HepG2 (cell line): Measurements from ENCODE around the gene FAM111A. TPM values are rescaled to one million over a fixed set of nuclear protein-coding genes. Genes with fewer than 3 reads are reported as not detected.

Source experiments
- BRCA1 ChIP-seq: sonication (generic); formaldehyde crosslinking; IDR thresholded peaks from 2 replicates; pipeline ENCODE4 v1.4.0; 2020; ENCODE audit warnings: missing genetic modification reagents
- DR1 ChIP-seq: sonication (generic); formaldehyde crosslinking; IDR thresholded peaks from 2 replicates; pipeline ENCODE4 v1.8.0; 2021; ENCODE audit warnings: mild to moderate bottlenecking, missing genetic modification reagents, inconsistent platforms
- FOXC1 ChIP-seq: sonication (generic); formaldehyde crosslinking; IDR thresholded peaks from 2 replicates; pipeline ENCODE4 v1.8.0; 2022; ENCODE audit warnings: mild to moderate bottlenecking, missing genetic modification reagents, borderline replicate concordance
- POLR2AphosphoS5 ChIP-seq: IDR thresholded peaks from 2 replicates; pipeline ENCODE4 v1.6.1; 2012; ENCODE audit warnings: low read depth, low read length
- RAD51 ChIP-seq: fragments of 450-650 bp; IDR thresholded peaks from 2 replicates; pipeline ENCODE4 v1.6.1; 2016; ENCODE audit warnings: borderline replicate concordance
- SIX4 ChIP-seq: sonication (generic); formaldehyde crosslinking; IDR thresholded peaks from 2 replicates; pipeline ENCODE4 v1.4.0; 2020; ENCODE audit warnings: missing genetic modification reagents
- TAF1 ChIP-seq: sonication (generic); formaldehyde crosslinking; IDR thresholded peaks from 2 replicates; pipeline ENCODE4 v1.4.0; 2020; ENCODE audit warnings: missing genetic modification reagents
- ZNF264 ChIP-seq: sonication (generic); formaldehyde crosslinking; IDR thresholded peaks from 2 replicates; pipeline ENCODE4 v1.4.0; 2020; ENCODE audit warnings: missing genetic modification reagents
- ZNF609 ChIP-seq: sonication (generic); formaldehyde crosslinking; IDR thresholded peaks from 2 replicates; pipeline ENCODE4 v1.4.0; 2020; ENCODE audit warnings: mild to moderate bottlenecking, missing genetic modification reagents, borderline replicate concordance
- ZNF616 ChIP-seq: sonication (generic); formaldehyde crosslinking; IDR thresholded peaks from 2 replicates; pipeline ENCODE4 v1.5.0; 2020; ENCODE audit warnings: low read depth, mild to moderate bottlenecking, missing genetic modification reagents
- ZNF792 ChIP-seq: IDR thresholded peaks from 2 replicates; pipeline ENCODE4 v1.6.1; 2016
- polyA plus RNA-seq, 8 experiments: library from polyadenylated mRNA; depleted of rRNA in 3 of 8; stranded (reverse) in 7 of 8; unstranded in 1 of 8; fragments of >200 nt; fragmentation: Illumina TruSeq in 4 of 8; extraction: Trizol in 4 of 8; gene quantifications; 2 replicates each; pipeline versions ENCODE4 v1.2.1 to v1.2.3, GENCODE V29; 2011 to 2016; ENCODE audit warnings: low read depth in 4 of 8, missing spikeins in 1 of 8, mixed read lengths in 1 of 8; ENCODE audit not compliant: insufficient read depth in 1 of 8
- total RNA-seq, 5 experiments: library from RNA; depleted of rRNA; stranded (reverse); fragments of >200 nt; fragmentation: Illumina TruSeq; extraction: Trizol; gene quantifications; 2 replicates each; pipeline ENCODE4 v1.2.3, GENCODE V29; 2016; ENCODE audit warnings: low read depth in 1 of 5
- TF ChIP-seq, protein P1 (sequence below): IDR thresholded peaks from 2 replicates; pipeline ENCODE4 v1.6.1; 2012; ENCODE audit warnings: inconsistent platforms
- TF ChIP-seq, protein P2 (sequence below): sonication (generic); formaldehyde crosslinking; IDR thresholded peaks from 2 replicates; pipeline ENCODE4 v1.8.1; 2023; ENCODE audit warnings: mild to moderate bottlenecking, missing genetic modification reagents
- TF ChIP-seq, protein P3 (sequence below): sonication (generic); formaldehyde crosslinking; IDR thresholded peaks from 2 replicates; pipeline ENCODE4 v1.9.0; 2021; ENCODE audit warnings: missing genetic modification reagents, borderline replicate concordance
- TF ChIP-seq, protein P4 (sequence below): sonication (generic); formaldehyde crosslinking; IDR thresholded peaks from 2 replicates; pipeline ENCODE4 v1.4.0; 2020; ENCODE audit warnings: low read depth, mild to moderate bottlenecking, missing genetic modification reagents
- TF ChIP-seq, protein P5 (sequence below): sonication (generic); formaldehyde crosslinking; IDR thresholded peaks from 2 replicates; pipeline ENCODE4 v1.4.0; 2020; ENCODE audit warnings: missing genetic modification reagents

FAM111A gene
- total and polyA plus RNA-seq, 2 of the 13 experiments (the other 11 are each of a cell fraction or from before 2014, with no cell fraction given): 3.2 to 13.5 TPM

GRCh38 chr11:59171508-59172322, 29.1 kb downstream of the FAM111A start, which contains the start of gene DTX4 (continued):
- TF ChIP-seq FOXC1 (0 out of 2 replicates have a peak, but pooled peaks have one; percentile 70), DR1 (CRISPR knock-in tag) (0 out of 2 replicates have a peak, but pooled peaks have one; percentile 13), TAF1 (no peak), ZNF609 (CRISPR knock-in tag) (no peak), RAD51 (no peak), ZNF616 (CRISPR knock-in tag) (peak; percentile 51; the same call in 1 of the 2 replicates), SIX4 (peak; percentile 26; the same call in 1 of the 2 replicates), BRCA1 (CRISPR knock-in tag) (no peak), ZNF792 (no peak), ZNF264 (CRISPR knock-in tag) (no peak), POLR2AphosphoS5 (no peak)
- TF ChIP-seq, protein P1, sequence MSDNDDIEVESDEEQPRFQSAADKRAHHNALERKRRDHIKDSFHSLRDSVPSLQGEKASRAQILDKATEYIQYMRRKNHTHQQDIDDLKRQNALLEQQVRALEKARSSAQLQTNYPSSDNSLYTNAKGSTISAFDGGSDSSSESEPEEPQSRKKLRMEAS: peak; percentile 90
- TF ChIP-seq, protein P2, sequence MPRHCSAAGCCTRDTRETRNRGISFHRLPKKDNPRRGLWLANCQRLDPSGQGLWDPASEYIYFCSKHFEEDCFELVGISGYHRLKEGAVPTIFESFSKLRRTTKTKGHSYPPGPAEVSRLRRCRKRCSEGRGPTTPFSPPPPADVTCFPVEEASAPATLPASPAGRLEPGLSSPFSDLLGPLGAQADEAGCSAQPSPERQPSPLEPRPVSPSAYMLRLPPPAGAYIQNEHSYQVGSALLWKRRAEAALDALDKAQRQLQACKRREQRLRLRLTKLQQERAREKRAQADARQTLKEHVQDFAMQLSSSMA (CRISPR knock-in tag): no peak
- TF ChIP-seq, protein P3, sequence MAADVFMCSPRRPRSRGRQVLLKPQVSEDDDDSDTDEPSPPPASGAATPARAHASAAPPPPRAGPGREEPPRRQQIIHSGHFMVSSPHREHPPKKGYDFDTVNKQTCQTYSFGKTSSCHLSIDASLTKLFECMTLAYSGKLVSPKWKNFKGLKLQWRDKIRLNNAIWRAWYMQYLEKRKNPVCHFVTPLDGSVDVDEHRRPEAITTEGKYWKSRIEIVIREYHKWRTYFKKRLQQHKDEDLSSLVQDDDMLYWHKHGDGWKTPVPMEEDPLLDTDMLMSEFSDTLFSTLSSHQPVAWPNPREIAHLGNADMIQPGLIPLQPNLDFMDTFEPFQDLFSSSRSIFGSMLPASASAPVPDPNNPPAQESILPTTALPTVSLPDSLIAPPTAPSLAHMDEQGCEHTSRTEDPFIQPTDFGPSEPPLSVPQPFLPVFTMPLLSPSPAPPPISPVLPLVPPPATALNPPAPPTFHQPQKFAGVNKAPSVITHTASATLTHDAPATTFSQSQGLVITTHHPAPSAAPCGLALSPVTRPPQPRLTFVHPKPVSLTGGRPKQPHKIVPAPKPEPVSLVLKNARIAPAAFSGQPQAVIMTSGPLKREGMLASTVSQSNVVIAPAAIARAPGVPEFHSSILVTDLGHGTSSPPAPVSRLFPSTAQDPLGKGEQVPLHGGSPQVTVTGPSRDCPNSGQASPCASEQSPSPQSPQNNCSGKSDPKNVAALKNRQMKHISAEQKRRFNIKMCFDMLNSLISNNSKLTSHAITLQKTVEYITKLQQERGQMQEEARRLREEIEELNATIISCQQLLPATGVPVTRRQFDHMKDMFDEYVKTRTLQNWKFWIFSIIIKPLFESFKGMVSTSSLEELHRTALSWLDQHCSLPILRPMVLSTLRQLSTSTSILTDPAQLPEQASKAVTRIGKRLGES (CRISPR knock-in tag): 0 out of 2 replicates have a peak, but pooled peaks have one; percentile 27
- TF ChIP-seq, protein P4, sequence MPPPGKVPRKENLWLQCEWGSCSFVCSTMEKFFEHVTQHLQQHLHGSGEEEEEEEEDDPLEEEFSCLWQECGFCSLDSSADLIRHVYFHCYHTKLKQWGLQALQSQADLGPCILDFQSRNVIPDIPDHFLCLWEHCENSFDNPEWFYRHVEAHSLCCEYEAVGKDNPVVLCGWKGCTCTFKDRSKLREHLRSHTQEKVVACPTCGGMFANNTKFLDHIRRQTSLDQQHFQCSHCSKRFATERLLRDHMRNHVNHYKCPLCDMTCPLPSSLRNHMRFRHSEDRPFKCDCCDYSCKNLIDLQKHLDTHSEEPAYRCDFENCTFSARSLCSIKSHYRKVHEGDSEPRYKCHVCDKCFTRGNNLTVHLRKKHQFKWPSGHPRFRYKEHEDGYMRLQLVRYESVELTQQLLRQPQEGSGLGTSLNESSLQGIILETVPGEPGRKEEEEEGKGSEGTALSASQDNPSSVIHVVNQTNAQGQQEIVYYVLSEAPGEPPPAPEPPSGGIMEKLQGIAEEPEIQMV (CRISPR knock-in tag): peak; percentile 39; the same call in 1 of the 2 replicates
- TF ChIP-seq, protein P5, sequence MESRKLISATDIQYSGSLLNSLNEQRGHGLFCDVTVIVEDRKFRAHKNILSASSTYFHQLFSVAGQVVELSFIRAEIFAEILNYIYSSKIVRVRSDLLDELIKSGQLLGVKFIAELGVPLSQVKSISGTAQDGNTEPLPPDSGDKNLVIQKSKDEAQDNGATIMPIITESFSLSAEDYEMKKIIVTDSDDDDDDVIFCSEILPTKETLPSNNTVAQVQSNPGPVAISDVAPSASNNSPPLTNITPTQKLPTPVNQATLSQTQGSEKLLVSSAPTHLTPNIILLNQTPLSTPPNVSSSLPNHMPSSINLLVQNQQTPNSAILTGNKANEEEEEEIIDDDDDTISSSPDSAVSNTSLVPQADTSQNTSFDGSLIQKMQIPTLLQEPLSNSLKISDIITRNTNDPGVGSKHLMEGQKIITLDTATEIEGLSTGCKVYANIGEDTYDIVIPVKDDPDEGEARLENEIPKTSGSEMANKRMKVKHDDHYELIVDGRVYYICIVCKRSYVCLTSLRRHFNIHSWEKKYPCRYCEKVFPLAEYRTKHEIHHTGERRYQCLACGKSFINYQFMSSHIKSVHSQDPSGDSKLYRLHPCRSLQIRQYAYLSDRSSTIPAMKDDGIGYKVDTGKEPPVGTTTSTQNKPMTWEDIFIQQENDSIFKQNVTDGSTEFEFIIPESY (CRISPR knock-in tag): no peak
